A673 (cell line): ENCODE results near the gene OGDH. TPM values are rescaled to one million over a fixed set of nuclear protein-coding genes. Genes with fewer than 3 reads are reported as not detected.

Source experiments
- BruUV-seq: library from RNA; stranded (reverse); fragments of 400-500 nt; replicated peaks from 2 replicates; lab custom pipeline; 2021; lab: Mats Ljungman, UMichigan
- CTCF ChIA-PET: fragments of 300-600 bp; sonication (Branson Sonifier 250); formaldehyde crosslinking; loops from one replicate; lab custom pipeline; 2022; ENCODE audit warnings: antibody characterized with exemption; lab: Charles Lee
- POLR2A ChIA-PET: fragments of 300-600 bp; sonication (Branson Sonifier 250); formaldehyde crosslinking; loops from one replicate; lab custom pipeline; 2022; ENCODE audit warnings: antibody characterized with exemption; ENCODE audit not compliant: low non-redundant PET; lab: Charles Lee
- DNase-seq: peaks from one replicate; pipeline ENCODE4 v3.0.0-alpha.2; 2015; ENCODE audit warnings: low spot score
- H3K27ac ChIP-seq: fragments of 200-600 bp; sonication (generic); 2 replicates; pipeline ENCODE4 v1.5.1; 2016; ENCODE audit warnings: mixed run types, low read depth, mild to moderate bottlenecking, mixed read lengths, antibody characterized with exemption, low read length; ENCODE audit not compliant: poor library complexity, severe bottlenecking
- H3K27me3 ChIP-seq: fragments of 200-600 bp; sonication (generic); replicated peaks from 2 replicates; pipeline ENCODE4 v1.6.1; 2017; ENCODE audit warnings: mixed run types, low read depth, mild to moderate bottlenecking, mixed read lengths, antibody characterized with exemption, low read length; ENCODE audit not compliant: insufficient read depth, poor library complexity
- H3K36me3 ChIP-seq: fragments of 200-600 bp; sonication (generic); 2 replicates; pipeline ENCODE4 v1.6.1; 2016; ENCODE audit warnings: mixed run types, mild to moderate bottlenecking, mixed read lengths, antibody characterized with exemption, low read length; ENCODE audit not compliant: insufficient read depth, poor library complexity, severe bottlenecking
- H3K4me1 ChIP-seq: fragments of 200-600 bp; sonication (generic); 2 replicates; pipeline ENCODE4 v1.6.1; 2017; ENCODE audit warnings: mixed run types, mild to moderate bottlenecking, mixed read lengths, antibody characterized with exemption, low read length; ENCODE audit not compliant: insufficient read depth, poor library complexity, severe bottlenecking
- H3K4me3 ChIP-seq: fragments of 200-600 bp; sonication (generic); 2 replicates; pipeline ENCODE4 v1.5.1; 2016; ENCODE audit warnings: low read depth, mixed run types, mild to moderate bottlenecking, mixed read lengths, low read length; ENCODE audit not compliant: poor library complexity, severe bottlenecking
- H3K9me3 ChIP-seq: fragments of 200-600 bp; sonication (generic); 2 replicates; pipeline ENCODE4 v1.6.1; 2016; ENCODE audit warnings: mixed run types, low read depth, mild to moderate bottlenecking, mixed read lengths, antibody characterized with exemption, low read length; ENCODE audit not compliant: poor library complexity, severe bottlenecking
- CTCF ChIP-seq: fragments of 300-800, 200-600 bp; sonication (generic); conservative IDR thresholded peaks from 2 replicates; pipeline ENCODE4 v1.5.1; 2017; ENCODE audit warnings: low read depth, mild to moderate bottlenecking, antibody characterized with exemption, low read length, moderate library complexity, mixed read lengths
- EZH2 ChIP-seq: fragments of 200-600 bp; sonication (generic); IDR thresholded peaks from 2 replicates; pipeline ENCODE4 v1.6.1; 2017; ENCODE audit warnings: borderline replicate concordance, low read depth, mild to moderate bottlenecking, mixed read lengths, antibody characterized with exemption, low read length; ENCODE audit not compliant: poor library complexity, severe bottlenecking
- intact Hi-C: fragments of 100-400 bp; cut with micrococcal nuclease; formaldehyde crosslinking; loops from one replicate; pipeline ENCODE4 v1.10.0; 2022; ENCODE audit not compliant: unreplicated experiment
- total RNA-seq: library from RNA; stranded (reverse); gene quantifications from 2 replicates; pipeline ENCODE4 v1.2.3, GENCODE V29; 2021

Gene OGDH
- total RNA-seq, 1 experiment from 2014 or later = 111 TPM

GRCh38 chr7:44754802-44755697, 148.6 kb downstream of the OGDH start:
- Histone ChIP-seq H3K9me3 (no peaks in the 10 kb centered on the region), H3K27ac (peak overlapping the region; percentile 8), H3K4me3 (no peak overlapping the region), H3K36me3 (peaks cover 18% of the 10 kb centered on the region), H3K27me3 (no peaks in the 10 kb centered on the region), H3K4me1 (peaks cover 6% of the 10 kb centered on the region)
- intact Hi-C loops = no loop called here
- TF ChIP-seq EZH2 (no peak), CTCF (no peak)
- ChIA-PET CTCF (no interaction called here), POLR2A (no interaction called here)
- no peak for DNase-seq
- BruUV-seq = no TSS peak

- DNase-seq = no peak
- no peak for TF ChIP-seq CTCF
- no peak for TF ChIP-seq EZH2
- Histone ChIP-seq H3K36me3 (peaks cover 16% of the 10 kb centered on the region), H3K9me3 (no peaks in the 10 kb centered on the region), H3K4me1 (no peaks in the 10 kb centered on the region), H3K27ac (peak overlapping the region; percentile 8), H3K27me3 (no peaks in the 10 kb centered on the region), H3K4me3 (no peak overlapping the region)
- intact Hi-C loops = no loop called here
- POLR2A ChIA-PET = no interaction called here
- CTCF ChIA-PET = interaction anchor here (0.5 kb wide), 1 partner anchor 123 kb away, joined by 5 read pairs; no protein-coding TSS in a partner anchor
- BruUV-seq = no TSS peak
These were observed 149.5 kb downstream of the OGDH start for GRCh38 chr7:44755698-44756627.

GRCh38 chr7:44756904-44757303, 150.5 kb downstream of the OGDH start:
- no peak overlapping the region for H3K27ac ChIP-seq
- H3K4me3 ChIP-seq = no peak overlapping the region
- intact Hi-C loops = no loop called here
- ChIA-PET POLR2A (no interaction called here), CTCF (no interaction called here)
- no peak for DNase-seq
- H3K9me3 ChIP-seq = no peaks in the 10 kb centered on the region
- no TSS peak for BruUV-seq
- H3K36me3 ChIP-seq = peaks cover 23% of the 10 kb centered on the region
- TF ChIP-seq CTCF = no peak
- no peak for TF ChIP-seq EZH2
- no peaks in the 10 kb centered on the region for H3K4me1 ChIP-seq
- H3K27me3 ChIP-seq = no peaks in the 10 kb centered on the region
